Left forelimb (tissue), 1 donor: Measurements from ENCODE around the gene KLF11.
"Not testable (repeated sequence)": the region's sequence is repeated elsewhere in the genome, so short reads cannot be mapped to it uniquely, and the experiment has no call there.

ENCODE experiments used
- DNase-seq: peaks from one replicate; pipeline ENCODE4 v3.0.0-alpha.2; 2018; ENCODE audit warnings: low spot score

The KLF11 gene

DNA sequence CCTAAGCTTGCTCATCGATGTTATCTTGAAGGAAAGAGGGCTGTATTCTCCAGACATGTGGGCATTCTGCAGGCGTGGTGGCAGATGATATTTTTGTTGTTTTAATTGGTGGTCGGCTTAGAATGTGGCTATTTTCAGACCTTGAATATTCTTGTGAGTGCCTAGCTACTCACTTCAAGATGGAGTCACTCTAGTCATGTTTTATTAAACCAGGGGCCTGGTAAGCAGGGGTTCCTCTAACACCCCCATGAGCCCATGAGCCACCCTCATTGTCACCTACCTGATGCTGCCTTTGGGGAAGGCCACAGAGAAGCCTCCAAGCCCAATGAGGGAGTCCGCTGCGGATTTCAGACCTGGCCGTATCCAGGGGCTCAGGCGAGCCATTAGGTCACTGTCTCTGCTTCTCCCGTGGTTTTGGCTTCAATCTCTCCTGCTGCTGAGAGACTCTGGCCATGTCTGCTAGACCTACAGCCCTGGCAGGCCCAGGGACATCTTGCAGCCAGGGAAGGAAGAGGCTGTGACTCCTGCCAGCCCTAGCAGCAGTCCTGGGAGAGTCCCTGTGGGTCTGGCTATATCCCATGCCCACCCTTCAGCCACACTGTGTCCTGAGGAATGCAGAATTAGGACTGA lies 16.3 kb upstream of the KLF11 start:
- DNase-seq: no peak

DNA sequence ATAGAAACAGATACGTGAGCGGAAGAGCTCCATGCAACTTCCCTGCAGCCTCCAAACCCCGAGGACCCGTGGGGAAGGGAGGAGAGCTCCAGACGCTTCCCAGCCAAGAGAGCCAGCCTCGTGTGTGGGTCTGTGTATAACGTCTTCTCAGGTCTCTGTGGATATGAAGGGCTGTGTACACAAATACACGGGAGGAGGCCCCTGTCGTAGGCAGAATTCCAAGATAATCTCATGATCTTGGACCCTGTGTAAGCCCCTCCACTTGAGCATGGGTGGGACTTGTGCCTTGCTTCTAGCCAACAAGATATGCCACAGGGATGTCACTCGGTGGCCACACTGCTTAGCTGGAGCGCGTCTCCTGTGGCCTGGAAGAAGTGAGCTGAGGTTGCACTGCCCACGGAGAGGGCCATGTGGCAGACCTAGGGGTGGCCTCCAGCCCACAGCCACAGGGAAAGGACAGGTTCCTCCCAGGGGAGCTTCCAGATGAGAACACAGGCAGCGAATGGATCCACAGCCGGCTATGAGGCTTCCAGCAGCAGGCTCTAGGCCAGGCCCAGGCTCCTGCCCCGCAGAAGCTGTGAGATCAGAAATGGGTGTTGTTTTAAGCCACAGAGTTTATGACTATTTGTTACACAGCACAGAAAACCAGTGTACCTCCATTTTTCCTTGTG lies 15.6 kb upstream of the KLF11 start:
- DNase-seq: no peak

DNA sequence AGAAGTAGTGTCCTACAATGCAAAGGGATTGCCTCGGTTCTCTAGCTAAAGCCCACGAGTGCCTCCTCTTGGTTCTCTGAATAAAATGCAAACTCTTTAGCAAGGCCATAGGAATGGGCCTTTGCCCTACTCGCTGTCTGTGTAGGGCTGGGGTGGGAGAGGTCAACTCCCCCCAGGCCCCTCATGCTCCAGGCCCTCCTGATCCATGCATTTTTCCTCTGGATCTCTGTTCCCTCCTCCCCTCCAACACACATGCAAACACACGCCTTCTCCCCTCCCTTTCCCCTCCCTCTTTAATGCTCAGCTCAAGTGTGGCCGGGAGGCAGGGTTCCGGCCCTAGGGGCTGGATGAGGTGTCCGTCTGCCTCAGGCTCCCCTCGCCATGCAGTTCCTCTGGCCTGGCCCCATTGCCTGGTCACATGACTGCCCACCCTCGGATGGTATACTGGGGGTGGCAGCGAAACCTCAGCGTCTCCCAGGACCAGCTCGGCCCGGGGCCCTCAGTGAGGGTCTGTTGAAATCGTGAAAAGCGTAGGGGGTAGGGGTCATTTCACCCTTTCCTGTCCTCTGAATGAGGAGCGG lies 14.9 kb upstream of the KLF11 start:
- DNase-seq: no peak

DNA sequence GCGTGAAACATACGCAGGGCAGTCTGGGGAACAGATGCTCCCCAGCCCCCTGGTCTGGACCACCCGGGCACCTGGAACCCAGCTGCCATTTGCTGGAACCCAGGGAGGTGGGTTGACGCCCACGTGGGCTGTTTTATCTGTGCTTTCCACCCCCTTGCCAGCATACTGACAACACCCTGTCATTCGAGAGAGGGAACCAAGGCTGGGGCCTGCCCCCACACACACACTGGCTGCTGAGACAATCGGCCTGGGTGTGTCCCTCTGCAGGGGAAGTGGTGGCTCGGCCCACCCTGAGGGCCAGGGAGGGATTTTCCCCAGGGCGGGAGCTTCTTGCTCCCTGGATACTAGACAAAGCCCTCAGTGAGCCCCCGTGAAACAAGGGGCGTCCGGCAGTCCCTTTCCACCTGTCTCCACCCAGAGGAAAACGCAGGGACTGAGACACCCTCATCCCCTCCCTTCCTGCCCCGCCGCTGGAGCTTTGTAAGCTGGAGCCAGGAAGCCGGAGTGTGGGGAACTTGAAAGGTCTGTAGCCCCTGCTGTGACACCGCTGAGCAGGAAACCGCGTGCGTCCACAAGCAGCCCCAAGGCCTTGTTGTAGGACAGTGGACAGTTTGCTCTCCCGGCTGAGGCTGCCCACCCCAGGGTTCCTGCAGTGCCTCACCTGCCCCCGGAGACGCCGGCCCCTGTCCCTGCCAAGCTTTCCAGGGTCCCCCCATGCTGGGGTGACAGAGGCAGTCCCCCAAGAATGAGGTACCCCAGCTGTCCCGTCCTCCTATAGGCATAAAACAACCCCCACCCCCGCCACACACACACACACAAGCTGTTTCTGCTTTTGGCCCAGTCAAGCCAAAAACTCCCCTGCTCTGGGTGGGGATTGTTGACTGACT lies 14.1 kb upstream of the KLF11 start:
- DNase-seq: no peak

DNA sequence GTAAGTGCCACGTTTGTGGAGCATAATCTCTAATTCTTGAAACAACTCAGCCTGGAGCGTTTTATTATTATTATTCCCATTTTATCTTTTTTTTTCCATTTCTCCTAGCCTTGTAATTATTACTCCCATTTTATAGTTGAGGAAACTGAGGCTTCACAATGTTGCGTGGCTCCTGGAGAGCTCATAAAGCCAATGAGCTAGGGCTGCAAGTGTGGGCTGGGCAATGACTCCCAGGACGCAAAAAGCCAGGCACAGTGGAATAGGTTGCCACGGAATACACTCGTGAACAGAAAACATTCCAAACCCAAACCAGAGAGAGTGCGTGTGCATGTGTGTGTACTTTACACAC lies 13.5 kb upstream of the KLF11 start:
- DNase-seq: no peak

DNA sequence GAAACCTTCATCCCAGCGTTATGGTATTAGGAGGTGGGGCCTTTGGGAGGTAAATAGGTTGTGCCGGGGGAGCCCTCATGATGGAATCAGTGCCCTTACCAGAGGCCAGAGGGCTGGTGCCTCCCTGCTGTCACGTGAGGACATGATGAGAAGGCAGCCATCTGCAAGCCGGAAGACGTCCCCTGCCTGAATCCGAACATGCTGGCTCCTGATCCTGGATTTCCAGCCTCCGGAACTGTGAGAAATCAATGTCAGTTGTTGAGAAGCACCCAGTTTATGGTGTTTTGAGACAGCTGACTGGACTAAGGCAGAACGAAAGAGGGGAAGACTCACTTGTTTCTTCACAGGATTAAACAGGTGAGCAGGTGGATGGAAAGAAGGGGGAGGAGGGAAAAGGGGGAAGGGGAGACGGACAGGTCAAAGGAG lies 13.0 kb upstream of the KLF11 start:
- no peak for DNase-seq

DNA sequence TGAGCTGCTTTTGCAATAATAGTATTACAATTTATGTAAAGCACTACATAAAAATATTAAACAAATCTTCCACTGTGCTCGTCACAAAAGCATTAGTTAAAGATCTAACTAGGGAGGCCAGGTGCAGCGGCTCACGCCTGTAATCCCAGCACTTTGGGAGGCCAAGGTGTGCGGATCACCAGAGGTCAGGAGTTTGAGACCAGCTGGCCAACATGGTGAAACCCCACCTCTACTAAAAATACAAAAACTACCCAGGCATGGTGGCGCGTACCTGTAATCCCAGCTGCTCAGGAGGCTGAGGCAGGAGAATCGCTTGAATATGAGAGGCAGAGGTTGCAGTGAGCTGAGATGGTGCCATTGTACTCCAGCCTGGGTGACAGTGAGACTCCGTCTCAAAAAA lies 12.6 kb upstream of the KLF11 start:
- not testable (repeated sequence) for DNase-seq

DNA sequence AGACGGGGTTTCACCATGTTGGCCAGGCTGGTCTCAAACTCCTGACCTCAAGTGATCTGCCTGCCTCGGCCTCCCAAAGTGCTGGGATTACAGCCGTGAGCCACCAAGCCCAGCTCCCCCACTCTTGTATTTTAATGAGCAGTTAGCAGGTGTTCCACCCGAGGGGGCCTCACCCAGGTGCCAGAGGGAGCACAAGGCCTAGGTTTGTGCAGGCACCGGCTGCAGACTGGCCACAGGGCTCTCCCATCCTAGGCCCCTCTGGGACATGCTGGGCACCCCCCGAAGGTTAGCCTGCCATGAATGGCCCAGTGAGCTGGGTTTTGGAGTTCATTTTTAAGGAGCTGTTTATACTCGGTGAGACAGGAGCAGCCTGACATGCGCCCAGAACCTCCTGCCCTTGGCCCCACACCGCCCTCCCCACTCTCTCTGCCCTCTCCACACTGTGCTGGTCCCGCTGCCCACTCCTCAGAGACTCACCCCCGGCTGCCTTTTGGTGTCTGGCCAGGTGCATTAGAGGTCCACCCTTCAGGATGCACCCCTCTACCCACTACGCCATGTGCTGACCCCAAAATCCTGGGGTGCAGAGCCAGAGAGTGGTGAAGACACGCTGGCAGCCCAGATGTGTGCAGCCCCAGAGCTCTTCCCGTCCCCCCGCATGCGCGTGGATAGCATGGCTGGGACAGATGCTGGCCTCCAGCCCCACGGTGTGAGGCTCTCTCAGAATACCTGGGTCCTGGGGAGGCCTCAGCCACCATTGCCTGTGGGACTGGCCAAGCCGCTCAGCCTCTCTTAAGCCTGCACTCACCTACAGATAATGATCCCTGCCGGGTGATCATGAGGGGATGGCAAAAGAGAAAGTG lies 11.2 kb upstream of the KLF11 start:
- no peak for DNase-seq

DNA sequence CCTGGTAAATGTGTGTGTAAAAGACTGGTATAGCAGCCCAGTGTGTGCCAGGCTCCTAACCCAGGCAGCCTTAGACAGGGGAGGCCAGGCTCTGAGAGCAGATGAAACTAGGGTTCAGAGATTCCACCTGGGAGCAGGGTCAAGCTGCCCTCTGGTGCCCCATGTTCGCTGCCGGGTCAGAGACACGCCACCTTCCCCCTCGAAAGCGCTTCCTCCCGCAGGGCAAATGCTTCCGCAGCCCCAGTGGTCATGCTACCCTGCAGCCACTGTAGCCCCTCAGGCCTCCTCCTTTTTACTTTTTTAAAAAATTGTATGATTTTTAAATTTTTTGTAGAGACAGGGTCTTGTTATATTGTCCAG lies 10.6 kb upstream of the KLF11 start:
- no peak for DNase-seq

DNA sequence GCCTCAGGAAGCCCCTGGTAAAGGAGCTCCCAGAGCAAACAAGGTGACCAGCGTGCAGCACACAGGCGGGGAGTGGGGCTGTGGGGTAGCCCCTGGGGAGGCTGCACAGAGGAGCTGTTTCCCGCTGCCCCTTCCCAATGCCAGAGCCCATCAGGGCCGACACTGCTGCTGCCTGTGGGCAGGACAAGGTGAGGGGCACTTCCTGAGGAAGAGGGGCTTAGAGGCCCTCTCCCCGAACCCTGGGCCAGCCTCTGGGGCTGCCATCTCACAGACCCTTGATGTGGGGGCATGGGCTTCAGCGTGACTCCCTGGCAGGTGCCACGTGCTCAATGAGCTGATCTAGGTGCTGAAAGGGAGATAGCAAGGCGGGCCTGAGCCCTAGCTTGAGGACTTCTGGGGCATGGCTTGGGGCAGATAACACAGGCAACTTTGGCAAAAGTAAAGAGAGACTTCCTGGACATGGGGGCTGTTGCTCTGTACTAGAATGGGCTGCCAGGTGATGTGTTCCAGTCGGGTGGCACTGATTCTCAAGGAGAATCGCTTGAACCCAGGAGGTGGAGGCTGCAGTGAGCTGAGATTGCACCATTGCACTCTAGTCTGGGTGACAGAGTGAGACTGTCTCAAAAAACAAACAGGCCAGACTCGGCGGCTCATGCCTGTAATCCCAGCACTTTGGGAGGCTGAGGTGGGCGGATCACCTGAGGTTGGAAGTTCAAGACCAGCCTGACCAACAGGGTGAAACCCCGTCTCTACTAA lies 9.9 kb upstream of the KLF11 start:
- DNase-seq: no peak

DNA sequence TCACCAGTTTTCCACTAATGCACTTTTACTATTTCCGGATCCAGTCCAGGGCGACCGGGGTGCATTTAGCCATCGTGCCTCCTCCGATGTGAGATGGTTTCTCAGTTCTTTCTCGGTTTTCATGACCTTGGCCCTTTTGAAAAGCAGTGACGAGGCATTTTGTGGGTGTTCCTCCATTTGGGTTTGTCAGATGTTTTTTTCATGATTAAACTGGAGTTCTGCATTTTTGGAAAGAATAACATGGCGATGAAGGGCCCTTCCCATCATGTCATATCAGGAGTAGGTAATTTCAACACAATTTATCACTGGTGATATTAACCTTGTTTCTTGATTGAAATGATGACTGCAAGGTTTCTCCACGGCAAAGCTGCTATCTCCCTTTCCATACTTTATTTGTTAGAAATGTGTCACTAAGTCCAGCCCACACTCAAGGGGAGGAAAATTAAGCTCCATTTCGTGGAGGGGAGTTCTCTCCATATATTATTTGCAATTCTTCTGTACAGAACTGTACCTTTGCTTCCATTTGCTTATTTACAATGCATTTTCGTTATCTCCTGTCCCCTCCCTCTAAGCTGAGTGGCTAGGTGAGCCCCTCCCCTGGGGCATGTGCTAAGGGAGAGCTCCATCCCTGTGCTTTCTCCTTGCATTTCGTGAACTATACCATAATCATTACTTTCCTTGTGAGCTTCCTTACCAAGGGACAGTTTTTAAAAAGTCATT lies 8.9 kb upstream of the KLF11 start:
- no peak for DNase-seq

DNA sequence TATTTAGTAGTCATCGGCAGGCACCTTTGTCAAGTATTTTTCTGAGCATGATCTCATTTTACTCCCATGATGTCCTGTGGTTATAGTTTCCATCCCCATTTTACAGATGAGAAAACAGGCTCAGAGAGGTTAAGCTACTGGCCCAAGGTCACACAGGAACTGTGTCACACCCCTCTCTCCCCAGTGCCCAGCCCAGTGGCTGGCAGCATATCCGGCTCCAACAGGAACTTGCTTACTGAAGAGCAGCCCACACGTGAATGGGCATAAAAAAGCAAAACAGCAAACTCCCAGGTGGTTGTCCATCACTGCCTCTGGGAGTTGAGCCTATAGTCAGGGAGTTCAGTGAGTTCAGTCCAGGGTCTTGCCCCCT lies 8.3 kb upstream of the KLF11 start:
- DNase-seq: no peak

DNA sequence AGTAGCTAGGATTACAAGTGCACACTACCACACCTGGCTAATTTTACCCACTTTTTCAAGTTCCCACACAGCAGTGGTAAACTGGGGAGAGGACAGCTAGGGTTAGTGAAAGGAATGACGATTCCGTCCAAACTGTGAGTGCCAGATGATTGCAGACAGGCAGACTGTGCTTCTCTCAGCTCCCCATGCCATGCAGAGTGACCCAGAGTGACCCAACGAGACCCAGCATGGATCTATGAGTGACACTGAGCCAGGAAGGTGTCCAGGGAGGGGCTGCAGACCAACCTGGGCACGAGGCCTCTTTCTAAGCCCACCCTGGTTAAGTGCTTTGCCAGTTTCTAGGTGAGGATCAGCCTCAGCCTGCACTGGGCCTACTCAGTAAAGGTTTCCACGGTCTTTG lies 7.7 kb upstream of the KLF11 start:
- no peak for DNase-seq

DNA sequence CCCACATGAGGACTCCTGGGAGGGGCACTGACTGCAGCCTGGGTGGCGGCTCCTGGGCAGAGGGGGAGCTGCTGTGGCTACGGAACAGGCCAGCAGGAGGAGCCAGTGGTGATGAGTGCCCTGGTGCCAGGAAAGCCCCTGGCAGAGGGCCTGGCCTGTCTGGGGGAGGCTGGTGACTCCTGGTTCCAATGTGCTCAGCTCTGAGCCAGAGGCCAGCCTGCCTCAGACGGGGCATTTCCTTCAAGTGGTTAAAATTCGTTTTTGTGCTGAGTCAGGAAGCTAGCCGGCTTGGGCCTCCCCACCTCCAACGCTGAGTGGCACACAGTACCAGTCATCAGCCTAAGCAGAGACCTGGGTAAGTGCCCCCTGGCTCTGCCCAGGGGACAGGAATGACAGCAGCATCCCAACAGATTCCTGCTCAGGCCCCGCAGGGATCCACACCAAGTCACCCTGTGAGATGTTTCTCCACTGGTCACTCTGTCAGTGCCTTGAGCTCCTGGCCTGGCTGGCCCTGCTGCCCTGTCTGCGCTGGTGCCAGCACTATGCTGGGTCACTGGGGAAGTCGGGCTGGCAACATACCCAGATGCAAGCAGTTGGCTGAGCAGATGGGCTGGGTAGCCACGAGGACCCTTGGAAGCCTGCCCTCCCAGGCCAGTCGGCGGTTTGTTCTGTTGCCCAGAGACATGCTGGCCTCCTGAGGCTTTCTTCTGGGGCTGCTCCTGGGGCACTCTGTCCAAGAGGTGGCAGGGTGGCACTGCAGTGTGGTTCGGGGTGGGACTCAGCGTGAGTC lies 7.1 kb upstream of the KLF11 start:
- DNase-seq: no peak

DNA sequence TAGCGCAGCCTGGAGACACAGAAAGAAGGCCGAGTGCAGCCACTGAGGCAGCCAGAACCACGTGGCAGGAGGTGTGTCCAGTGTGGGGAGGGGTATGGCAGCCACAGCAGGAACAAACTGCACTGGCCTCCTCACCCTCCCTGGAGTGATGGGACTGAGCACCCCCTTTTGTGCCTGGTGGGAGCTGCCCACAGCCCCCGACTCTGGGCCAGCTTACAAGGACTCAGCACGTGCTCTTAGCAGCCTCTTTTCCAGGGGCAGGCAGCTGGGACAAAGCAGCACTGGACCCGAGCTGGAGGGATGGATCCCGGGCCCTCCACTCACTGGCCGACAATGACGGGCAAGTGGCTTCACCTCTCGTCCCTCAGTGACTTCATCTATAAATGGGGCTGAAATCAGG lies 5.2 kb upstream of the KLF11 start:
- DNase-seq: no peak

DNA sequence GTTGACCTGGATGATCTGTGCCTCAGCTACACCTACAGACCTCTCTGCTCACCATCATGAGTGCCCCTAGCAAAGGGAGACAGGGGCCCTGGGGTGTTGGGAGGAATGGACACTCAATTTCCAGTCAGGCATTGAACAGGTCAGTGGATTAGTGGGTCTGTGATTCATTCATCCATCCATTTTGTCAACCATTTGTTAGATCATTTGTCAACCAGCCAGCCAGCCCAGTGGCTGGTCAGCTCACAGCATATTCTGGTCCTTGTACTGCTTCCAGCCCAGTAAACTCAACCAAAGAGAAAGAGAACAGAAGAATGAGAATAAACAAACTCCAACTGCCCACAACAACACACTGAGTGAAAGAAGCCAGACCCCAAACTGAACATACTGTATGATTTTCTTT lies 4.6 kb upstream of the KLF11 start:
- no peak for DNase-seq

DNA sequence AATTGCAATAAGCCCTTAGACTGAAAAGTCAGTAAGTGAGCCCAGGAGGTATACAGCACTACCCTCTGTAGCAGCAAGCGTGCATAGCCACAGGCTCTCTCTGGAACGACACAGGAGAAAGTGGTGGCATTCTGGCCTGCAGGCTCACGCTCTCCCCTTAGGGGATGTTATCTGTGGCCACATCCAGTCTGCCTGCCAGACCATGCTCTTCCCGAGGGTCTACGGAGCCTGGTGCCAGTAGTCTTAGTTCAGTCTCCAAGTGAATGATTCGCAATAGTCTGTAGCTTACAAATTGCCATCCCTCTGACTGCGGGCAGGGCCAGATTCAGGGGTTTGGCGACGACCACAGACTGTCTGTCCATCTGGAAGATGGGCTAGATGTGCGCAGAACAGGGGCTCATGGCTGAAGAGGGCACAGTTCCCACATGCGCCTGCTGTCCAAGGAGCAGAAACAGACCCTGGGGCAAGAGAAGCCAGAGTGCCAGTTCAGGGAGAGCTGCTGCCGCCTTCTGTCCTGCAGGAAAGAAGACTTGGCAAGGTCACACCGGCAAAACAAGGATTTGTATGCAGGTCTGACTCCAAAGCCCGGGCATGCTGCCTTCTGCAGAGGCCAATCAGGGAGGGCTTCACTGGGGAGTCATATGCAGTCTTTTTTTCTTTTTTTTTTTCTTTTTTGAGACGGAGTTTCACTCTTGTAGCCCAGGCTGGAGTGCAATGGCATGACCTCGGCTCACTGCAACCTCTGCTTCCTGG lies 3.5 kb upstream of the KLF11 start:
- no peak for DNase-seq

DNA sequence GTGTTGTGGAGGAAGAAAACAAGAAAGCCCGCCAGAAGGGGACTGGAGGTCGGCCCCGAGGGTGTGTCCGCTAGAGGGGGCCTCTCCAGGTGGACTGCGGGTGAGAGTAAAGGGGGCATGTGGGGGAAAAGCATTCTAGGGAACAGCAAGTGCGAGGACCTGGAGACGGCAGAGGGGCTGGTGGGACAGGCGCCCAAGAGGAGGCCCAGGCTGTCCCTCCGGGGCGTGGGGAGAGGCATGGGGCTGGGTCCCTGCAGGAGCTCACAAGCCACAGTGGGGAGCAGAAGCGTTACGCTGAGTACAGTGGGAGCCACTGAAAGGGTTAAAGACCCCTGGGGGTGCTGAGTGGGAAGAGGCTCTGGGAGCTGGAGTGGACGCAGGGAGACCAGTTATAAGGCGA lies 1.6 kb upstream of the KLF11 start:
- no peak for DNase-seq
